HepG2 (cell line): ENCODE results near the gene SGK1. TPM values are rescaled to one million over a fixed set of nuclear protein-coding genes. Genes with fewer than 3 reads are reported as not detected.

ENCODE experiments used
- ATAC-seq: fragments of 200-7000 bp; cut with Tn5 transposase; 3 replicates; pipeline ENCODE4 v1.9.1; 2020; ENCODE audit warnings: mild to moderate bottlenecking, moderate library complexity
- BruUV-seq: library from RNA; stranded (reverse); fragments of 400-500 nt; replicated peaks from 2 replicates; lab custom pipeline; 2021; lab: Mats Ljungman, UMichigan
- CTCF ChIA-PET: fragments of 300-600 bp; formaldehyde crosslinking; extraction: SDS; loops from one replicate; lab custom pipeline; 2021; ENCODE audit warnings: low total read pairs, inconsistent platforms, low intra/inter-chr PET ratio; lab: Yijun Ruan, JAX
- POLR2A ChIA-PET: fragments of 350-600 bp; sonication (Branson Sonifier 250); formaldehyde crosslinking; loops from one replicate; lab custom pipeline; 2020; ENCODE audit warnings: antibody characterized with exemption, inconsistent platforms; lab: Yijun Ruan, JAX
- DNase-seq: peaks from one replicate; pipeline ENCODE4 v3.0.0-alpha.2; 2015; ENCODE audit warnings: low spot score
- FAIRE-seq: peaks from 3 replicates; lab custom pipeline; 2011; peaks lifted over from hg19 to GRCh38; lab: Jason Lieb, UNC
- H2AFZ ChIP-seq: one replicate; pipeline ENCODE4 v1.6.1; 2011; ENCODE audit warnings: low read length, inconsistent platforms
- H3K27ac ChIP-seq: fragments of 300-600 bp; 3 replicates; pipeline ENCODE4 v1.8.0; 2011; ENCODE audit warnings: mixed run types, mild to moderate bottlenecking, mixed read lengths, low read length, inconsistent platforms; ENCODE audit not compliant: insufficient read depth; ENCODE audit errors: extremely low read length
- H3K27me3 ChIP-seq, 2 experiments: fragments of 200-600 bp in 1 of 2; 2 replicates in 1 of 2; 3 replicates in 1 of 2; pipeline versions ENCODE4 v1.6.0 to v1.8.0; 2011; ENCODE audit warnings: low read length in 2 of 2, mild to moderate bottlenecking in 2 of 2, moderate library complexity in 2 of 2, inconsistent platforms in 1 of 2; ENCODE audit not compliant: insufficient read depth in 2 of 2, control insufficient read depth in 1 of 2
- H3K36me3 ChIP-seq, 2 experiments: fragments of 200-600 bp in 1 of 2; replicated peaks in 1 of 2; 2 replicates in 1 of 2; 3 replicates in 1 of 2; pipeline versions ENCODE4 v1.5.1 to v1.8.0; 2011; ENCODE audit warnings: low read length in 2 of 2, inconsistent platforms in 1 of 2; ENCODE audit not compliant: insufficient read depth in 2 of 2, control insufficient read depth in 1 of 2
- H3K4me1 ChIP-seq: 2 replicates; pipeline ENCODE4 v1.5.1; 2012; ENCODE audit warnings: low read length, inconsistent platforms; ENCODE audit not compliant: insufficient read depth
- H3K4me2 ChIP-seq: 2 replicates; pipeline ENCODE4 v1.6.0; 2011; ENCODE audit warnings: low read depth, low read length, inconsistent platforms
- H3K4me3 ChIP-seq, 3 experiments: fragments of 200-600 bp in 1 of 3; sonication (generic), shearing (Covaris generic) in 1 of 3; replicated peaks in 1 of 3; 2 replicates each; pipeline ENCODE4 v1.5.1; 2011 to 2016; ENCODE audit warnings: low read length in 3 of 3, inconsistent platforms in 2 of 3, low read depth in 2 of 3, mild to moderate bottlenecking in 2 of 3, control low read depth in 1 of 3, mixed read lengths in 1 of 3; ENCODE audit not compliant: insufficient read depth in 1 of 3
- H3K79me2 ChIP-seq: one replicate; pipeline ENCODE4 v1.6.1; 2011; ENCODE audit warnings: low read length, inconsistent platforms; ENCODE audit not compliant: insufficient read depth
- H3K9ac ChIP-seq: 2 replicates; pipeline ENCODE4 v1.6.0; 2011; ENCODE audit warnings: mild to moderate bottlenecking, low read depth, low read length, inconsistent platforms; ENCODE audit not compliant: insufficient read depth
- H3K9me3 ChIP-seq: 2 replicates; pipeline ENCODE4 v1.5.1; 2012; ENCODE audit warnings: mild to moderate bottlenecking, low read length
- H4K20me1 ChIP-seq: 2 replicates; pipeline ENCODE4 v1.6.0; 2011; ENCODE audit warnings: inconsistent platforms, mild to moderate bottlenecking, low read length, moderate library complexity; ENCODE audit not compliant: insufficient read depth
- AGO1 ChIP-seq: fragments of 200-400 bp; formaldehyde crosslinking; IDR thresholded peaks from 2 replicates; pipeline ENCODE4 v1.6.1; 2017; ENCODE audit warnings: mild to moderate bottlenecking, low read depth, low read length, moderate library complexity; ENCODE audit not compliant: poor library complexity, severe bottlenecking
- CCDC6 ChIP-seq: sonication (generic); formaldehyde crosslinking; IDR thresholded peaks from 2 replicates; pipeline ENCODE4 v1.8.1; 2022; ENCODE audit warnings: mild to moderate bottlenecking, missing genetic modification reagents, moderate library complexity
- JUND ChIP-seq: sonication (generic); formaldehyde crosslinking; IDR thresholded peaks from 2 replicates; pipeline ENCODE4 v1.8.0; 2022; ENCODE audit warnings: mild to moderate bottlenecking, missing genetic modification reagents
- SRSF1 ChIP-seq: fragments of 200-400 bp; formaldehyde crosslinking; optimal IDR thresholded peaks from 2 replicates; pipeline ENCODE3; 2017; ENCODE audit warnings: mild to moderate bottlenecking, low read depth, low read length, moderate library complexity
- ZBTB2 ChIP-seq: sonication (generic); formaldehyde crosslinking; IDR thresholded peaks from 2 replicates; pipeline ENCODE4 v1.8.0; 2022; ENCODE audit warnings: low read depth, missing genetic modification reagents
- WGBS: methylation state at CpG from one replicate; pipeline ENCODE4 v1.1.6; 2017; ENCODE audit warnings: low lambda C conversion rate; 5-methylcytosine and 5-hydroxymethylcytosine counted together
- in situ Hi-C: cut with HindIII; loops from 2 replicates; pipeline ENCODE4 v1.10.0; 2017; ENCODE audit warnings: low pct_unique_long_range_greater_than_20kb; ENCODE audit not compliant: extremely low pct_ligation_motif_present
- intact Hi-C: fragments of 100-400 bp; cut with micrococcal nuclease; formaldehyde crosslinking; loops from one replicate; pipeline ENCODE4 v1.10.0; 2022; ENCODE audit not compliant: unreplicated experiment
- polyA plus RNA-seq, 8 experiments: library from polyadenylated mRNA; depleted of rRNA in 3 of 8; stranded (reverse) in 7 of 8; unstranded in 1 of 8; fragments of >200 nt; fragmentation: Illumina TruSeq in 4 of 8; extraction: Trizol in 4 of 8; gene quantifications; 2 replicates each; pipeline versions ENCODE4 v1.2.1 to v1.2.3, GENCODE V29; 2011 to 2016; ENCODE audit warnings: low read depth in 4 of 8, missing spikeins in 1 of 8, mixed read lengths in 1 of 8; ENCODE audit not compliant: insufficient read depth in 1 of 8
- total RNA-seq, 5 experiments: library from RNA; depleted of rRNA; stranded (reverse); fragments of >200 nt; fragmentation: Illumina TruSeq; extraction: Trizol; gene quantifications; 2 replicates each; pipeline ENCODE4 v1.2.3, GENCODE V29; 2016; ENCODE audit warnings: low read depth in 1 of 5
- TF ChIP-seq, protein P1 (sequence below), 2 experiments: sonication (generic) in 1 of 2; formaldehyde crosslinking in 1 of 2; IDR thresholded peaks; 2 replicates each; pipeline versions ENCODE4 v1.6.1 to v1.9.0; 2014 to 2022; ENCODE audit warnings: antibody characterized with exemption in 1 of 2, borderline replicate concordance in 1 of 2, inconsistent platforms in 1 of 2, low read depth in 1 of 2, missing genetic modification reagents in 1 of 2
- TF ChIP-seq, protein P2 (sequence below): sonication (generic); formaldehyde crosslinking; IDR thresholded peaks from 2 replicates; pipeline ENCODE4 v1.5.1; 2020; ENCODE audit warnings: missing genetic modification reagents, mild to moderate bottlenecking, borderline replicate concordance

SGK1 gene
- total and polyA plus RNA-seq, 2 of the 13 experiments (the other 11 are each of a cell fraction or from before 2014, with no cell fraction given): 56.1 to 56.2 TPM

GRCh38 chr6:134323698-134324097 lies 5.8 kb upstream of the SGK1 start:
- intact Hi-C loops: loop anchor here (10.0 kb wide), 1 partner anchor 149 kb away; no protein-coding TSS in a partner anchor
- Histone ChIP-seq H3K9me3 (0 out of 2 replicates have a peak, but pooled peaks cover 4% of the 10 kb centered on the region), H3K9ac (no peak overlapping the region), H3K4me2 (no peak overlapping the region), H2AFZ (no peak overlapping the region), H3K4me3 (no peak overlapping the region), H4K20me1 (no peaks in the 10 kb centered on the region), H3K27ac (no peak overlapping the region), H3K36me3 (no peaks in the 10 kb centered on the region), H3K79me2 (no peaks in the 10 kb centered on the region), H3K27me3 (0 out of 5 replicates have a peak, but pooled peaks cover 0 to 2% of the 10 kb centered on the region in 2 experiments), H3K4me1 (no peaks in the 10 kb centered on the region)
- BruUV-seq: no TSS peak
- ChIA-PET CTCF (no interaction called here), POLR2A (no interaction called here)
- FAIRE-seq (no peak), ATAC-seq (no peak), DNase-seq (no peak)
- 9% methylated on average over 2 of the region's 2 CpGs for WGBS
- TF ChIP-seq, protein P1, sequence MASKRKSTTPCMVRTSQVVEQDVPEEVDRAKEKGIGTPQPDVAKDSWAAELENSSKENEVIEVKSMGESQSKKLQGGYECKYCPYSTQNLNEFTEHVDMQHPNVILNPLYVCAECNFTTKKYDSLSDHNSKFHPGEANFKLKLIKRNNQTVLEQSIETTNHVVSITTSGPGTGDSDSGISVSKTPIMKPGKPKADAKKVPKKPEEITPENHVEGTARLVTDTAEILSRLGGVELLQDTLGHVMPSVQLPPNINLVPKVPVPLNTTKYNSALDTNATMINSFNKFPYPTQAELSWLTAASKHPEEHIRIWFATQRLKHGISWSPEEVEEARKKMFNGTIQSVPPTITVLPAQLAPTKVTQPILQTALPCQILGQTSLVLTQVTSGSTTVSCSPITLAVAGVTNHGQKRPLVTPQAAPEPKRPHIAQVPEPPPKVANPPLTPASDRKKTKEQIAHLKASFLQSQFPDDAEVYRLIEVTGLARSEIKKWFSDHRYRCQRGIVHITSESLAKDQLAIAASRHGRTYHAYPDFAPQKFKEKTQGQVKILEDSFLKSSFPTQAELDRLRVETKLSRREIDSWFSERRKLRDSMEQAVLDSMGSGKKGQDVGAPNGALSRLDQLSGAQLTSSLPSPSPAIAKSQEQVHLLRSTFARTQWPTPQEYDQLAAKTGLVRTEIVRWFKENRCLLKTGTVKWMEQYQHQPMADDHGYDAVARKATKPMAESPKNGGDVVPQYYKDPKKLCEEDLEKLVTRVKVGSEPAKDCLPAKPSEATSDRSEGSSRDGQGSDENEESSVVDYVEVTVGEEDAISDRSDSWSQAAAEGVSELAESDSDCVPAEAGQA (IDR thresholded peaks at IDR 0.05; ENCODE audit: low read depth): no peak
- TF ChIP-seq, protein P1 (CRISPR knock-in tag; IDR thresholded peaks at IDR 0.05; ENCODE audit: borderline replicate concordance): no peak
- TF ChIP-seq ZBTB2 (no peak), SRSF1 (no peak), AGO1 (no peak), CCDC6 (no peak), JUND (CRISPR knock-in tag) (no peak)
- TF ChIP-seq, protein P2, sequence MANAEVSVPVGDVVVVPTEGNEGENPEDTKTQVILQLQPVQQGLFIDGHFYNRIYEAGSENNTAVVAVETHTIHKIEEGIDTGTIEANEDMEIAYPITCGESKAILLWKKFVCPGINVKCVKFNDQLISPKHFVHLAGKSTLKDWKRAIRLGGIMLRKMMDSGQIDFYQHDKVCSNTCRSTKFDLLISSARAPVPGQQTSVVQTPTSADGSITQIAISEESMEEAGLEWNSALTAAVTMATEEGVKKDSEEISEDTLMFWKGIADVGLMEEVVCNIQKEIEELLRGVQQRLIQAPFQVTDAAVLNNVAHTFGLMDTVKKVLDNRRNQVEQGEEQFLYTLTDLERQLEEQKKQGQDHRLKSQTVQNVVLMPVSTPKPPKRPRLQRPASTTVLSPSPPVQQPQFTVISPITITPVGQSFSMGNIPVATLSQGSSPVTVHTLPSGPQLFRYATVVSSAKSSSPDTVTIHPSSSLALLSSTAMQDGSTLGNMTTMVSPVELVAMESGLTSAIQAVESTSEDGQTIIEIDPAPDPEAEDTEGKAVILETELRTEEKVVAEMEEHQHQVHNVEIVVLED (CRISPR knock-in tag): no peak
- in situ Hi-C loops: no loop called here
